BLaER1 (cell line): Measurements from ENCODE around the gene DERL3.

Source experiments
- H3K27ac ChIP-seq: shearing (Covaris generic); formaldehyde crosslinking; 2 replicates; pipeline ENCODE4 v1.8.1; 2022
- H3K27me3 ChIP-seq: shearing (Covaris generic); formaldehyde crosslinking; 2 replicates; pipeline ENCODE4 v1.8.1; 2022
- H3K36me3 ChIP-seq: shearing (Covaris generic); formaldehyde crosslinking; 2 replicates; pipeline ENCODE4 v1.8.1; 2022
- H3K4me1 ChIP-seq: shearing (Covaris generic); formaldehyde crosslinking; 2 replicates; pipeline ENCODE4 v1.8.1; 2022
- H3K4me2 ChIP-seq: shearing (Covaris generic); formaldehyde crosslinking; 2 replicates; pipeline ENCODE4 v1.8.1; 2022
- H3K4me3 ChIP-seq: shearing (Covaris generic); formaldehyde crosslinking; 2 replicates; pipeline ENCODE4 v1.8.1; 2022
- H3K9ac ChIP-seq: shearing (Covaris generic); formaldehyde crosslinking; 2 replicates; pipeline ENCODE4 v1.8.1; 2022
- H3K9me3 ChIP-seq: shearing (Covaris generic); formaldehyde crosslinking; 2 replicates; pipeline ENCODE4 v1.8.1; 2022
- H4K20me1 ChIP-seq: shearing (Covaris generic); formaldehyde crosslinking; 2 replicates; pipeline ENCODE4 v1.8.1; 2022
- Cebpa-rat ChIP-seq: shearing (Covaris generic); IDR thresholded peaks from 2 replicates; pipeline ENCODE4 v1.8.1; 2022

The DERL3 gene

DNA sequence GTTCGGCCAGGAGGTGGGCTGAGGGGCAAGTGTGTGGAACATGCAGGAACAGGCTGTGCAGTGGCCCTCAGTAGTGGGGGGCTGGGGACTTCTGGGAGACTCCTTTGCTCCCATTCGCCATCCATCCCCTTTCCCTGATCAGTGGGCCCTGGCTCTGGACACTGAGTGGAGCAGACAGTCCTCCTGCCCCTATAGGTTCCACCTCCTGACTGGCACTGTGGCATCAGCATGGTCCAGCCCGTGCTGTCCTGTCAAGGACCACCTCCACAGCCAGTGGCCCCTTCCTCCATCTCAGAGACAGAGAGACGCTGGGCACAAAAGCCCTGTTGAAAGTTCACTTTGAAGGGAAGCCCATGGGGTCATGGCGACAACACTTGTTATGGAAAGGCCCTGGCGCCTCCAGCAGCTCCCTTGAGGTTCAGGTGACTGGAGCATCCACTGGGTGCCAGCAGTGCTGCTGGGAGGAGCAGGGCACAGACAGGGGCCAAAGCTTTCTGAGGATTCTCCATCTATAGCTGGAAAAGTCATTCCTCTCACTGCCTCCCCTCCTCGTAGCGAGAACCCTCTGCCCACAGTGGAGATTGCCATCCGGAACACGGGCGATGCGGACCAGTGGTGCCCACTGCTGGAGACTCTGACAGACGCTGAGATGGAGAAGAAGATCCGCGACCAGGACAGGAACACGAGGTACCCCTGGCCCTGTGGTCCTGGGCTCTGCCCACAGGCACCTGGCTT is 5.6 kb downstream of the DERL3 start:
- TF ChIP-seq Cebpa-rat = no peak
- H3K9ac ChIP-seq = 0 out of 2 replicates have a peak overlapping the region, but pooled peaks have one; percentile 24
- no peaks in the 10 kb centered on the region for H3K9me3 ChIP-seq
- no peak overlapping the region for H3K4me3 ChIP-seq
- H3K4me2 ChIP-seq = no peak overlapping the region
- H3K27ac ChIP-seq = peak overlapping the region; percentile 41
- peaks cover 94% of the 10 kb centered on the region for H3K36me3 ChIP-seq
- peaks cover 89% of the 10 kb centered on the region for H4K20me1 ChIP-seq
- no peaks in the 10 kb centered on the region for H3K27me3 ChIP-seq
- H3K4me1 ChIP-seq = peaks cover 51% of the 10 kb centered on the region

- H3K9me3 ChIP-seq = no peaks in the 10 kb centered on the region
- H4K20me1 ChIP-seq = peaks cover 81% of the 10 kb centered on the region
- 0 out of 2 replicates have a peak overlapping the region, but pooled peaks have one; percentile 24 for H3K9ac ChIP-seq
- no peak for TF ChIP-seq Cebpa-rat
- H3K4me1 ChIP-seq = peaks cover 49% of the 10 kb centered on the region
- peaks cover 97% of the 10 kb centered on the region for H3K36me3 ChIP-seq
- H3K27me3 ChIP-seq = no peaks in the 10 kb centered on the region
- H3K4me2 ChIP-seq = no peak overlapping the region
- peak overlapping the region; percentile 41 for H3K27ac ChIP-seq
- no peak overlapping the region for H3K4me3 ChIP-seq
Measured at GRCh38 chr22:23832226-23833016, 6.4 kb downstream of the DERL3 start.

DNA sequence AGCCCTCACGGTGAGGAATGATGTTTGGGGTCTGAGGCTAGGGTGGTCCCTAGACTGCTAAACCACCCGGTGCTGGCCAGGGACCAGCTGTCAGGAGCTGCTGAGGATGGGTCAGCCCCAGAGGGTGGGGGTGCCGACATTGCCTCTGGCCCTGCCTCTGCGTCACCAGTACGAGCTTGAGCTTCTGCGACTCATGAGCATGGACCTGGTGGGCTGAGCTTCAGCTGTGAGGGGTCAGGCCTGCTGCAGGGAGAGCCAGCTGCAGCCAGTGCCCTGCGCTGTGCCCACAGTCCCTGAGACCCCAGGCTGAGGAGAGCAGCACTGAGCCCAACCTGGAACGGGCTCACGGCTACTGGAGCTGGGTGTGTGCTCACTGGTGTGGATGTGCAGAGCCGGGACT is 7.0 kb downstream of the DERL3 start:
- no peak overlapping the region for H3K4me2 ChIP-seq
- 0 out of 2 replicates have a peak overlapping the region, but pooled peaks have one; percentile 24 for H3K9ac ChIP-seq
- H3K4me3 ChIP-seq = no peak overlapping the region
- H3K9me3 ChIP-seq = no peaks in the 10 kb centered on the region
- no peaks in the 10 kb centered on the region for H3K27me3 ChIP-seq
- peak overlapping the region; percentile 41 for H3K27ac ChIP-seq
- peaks cover 80% of the 10 kb centered on the region for H4K20me1 ChIP-seq
- H3K36me3 ChIP-seq = peaks cover 98% of the 10 kb centered on the region
- peaks cover 49% of the 10 kb centered on the region for H3K4me1 ChIP-seq
- no peak for TF ChIP-seq Cebpa-rat

GRCh38 chr22:23831261-23831660 is 7.5 kb downstream of the DERL3 start:
- Histone ChIP-seq H3K36me3 (peaks cover 97% of the 10 kb centered on the region), H3K9me3 (no peaks in the 10 kb centered on the region), H3K27me3 (no peaks in the 10 kb centered on the region), H3K4me1 (peaks cover 49% of the 10 kb centered on the region), H3K9ac (no peak overlapping the region), H3K4me3 (no peak overlapping the region), H3K4me2 (no peak overlapping the region), H3K27ac (no peak overlapping the region; the same call in 1 of the 2 replicates), H4K20me1 (peaks cover 80% of the 10 kb centered on the region)
- TF ChIP-seq Cebpa-rat = no peak

GRCh38 chr22:23829845-23830372 is 8.9 kb downstream of the DERL3 start:
- Histone ChIP-seq H3K27ac (no peak overlapping the region), H3K36me3 (peaks cover 97% of the 10 kb centered on the region), H4K20me1 (peaks cover 72% of the 10 kb centered on the region)

GRCh38 chr22:23828800-23829680 is 9.8 kb downstream of the DERL3 start:
- Histone ChIP-seq H3K4me1 (peaks cover 55% of the 10 kb centered on the region), H3K36me3 (peaks cover 99% of the 10 kb centered on the region), H3K4me2 (no peak overlapping the region), H3K9ac (peak overlapping the region; percentile 24; the same call in 1 of the 2 replicates), H3K9me3 (no peaks in the 10 kb centered on the region), H3K27me3 (no peaks in the 10 kb centered on the region), H4K20me1 (peaks cover 73% of the 10 kb centered on the region), H3K4me3 (no peak overlapping the region), H3K27ac (peak overlapping the region; percentile 62)
- no peak for TF ChIP-seq Cebpa-rat

More at GRCh38 chr22:23829845-23830372, 8.9 kb downstream of the DERL3 start:
- peaks cover 51% of the 10 kb centered on the region for H3K4me1 ChIP-seq
- no peak overlapping the region for H3K4me3 ChIP-seq
- no peaks in the 10 kb centered on the region for H3K27me3 ChIP-seq
- H3K9ac ChIP-seq = no peak overlapping the region
- H3K4me2 ChIP-seq = no peak overlapping the region
- no peaks in the 10 kb centered on the region for H3K9me3 ChIP-seq
- no peak for TF ChIP-seq Cebpa-rat

- peak overlapping the region; percentile 59 for H3K9ac ChIP-seq
- peaks cover 58% of the 10 kb centered on the region for H4K20me1 ChIP-seq
- peak overlapping the region; percentile 86 for H3K27ac ChIP-seq
- peak overlapping the region; percentile 69 for H3K4me2 ChIP-seq
- TF ChIP-seq Cebpa-rat = no peak
- H3K4me1 ChIP-seq = peaks cover 66% of the 10 kb centered on the region
- H3K9me3 ChIP-seq = no peaks in the 10 kb centered on the region
- H3K36me3 ChIP-seq = peaks cover 99% of the 10 kb centered on the region
- H3K4me3 ChIP-seq = no peak overlapping the region
- no peaks in the 10 kb centered on the region for H3K27me3 ChIP-seq
Measured at GRCh38 chr22:23827351-23827995, 11.3 kb downstream of the DERL3 start.

GRCh38 chr22:23826510-23827350 is 12.1 kb downstream of the DERL3 start:
- Histone ChIP-seq H3K36me3 (peaks cover 99% of the 10 kb centered on the region), H3K4me1 (peaks cover 74% of the 10 kb centered on the region), H3K4me2 (peak overlapping the region; percentile 69), H3K4me3 (no peak overlapping the region), H4K20me1 (peaks cover 50% of the 10 kb centered on the region), H3K27me3 (no peaks in the 10 kb centered on the region), H3K27ac (peak overlapping the region; percentile 86), H3K9me3 (no peaks in the 10 kb centered on the region), H3K9ac (peak overlapping the region; percentile 59)
- no peak for TF ChIP-seq Cebpa-rat
